Activated CD4-positive, alpha-beta memory T cell treated with anti-CD3 and anti-CD28 coated beads for 36 hours (primary cell): ENCODE measurements around the gene CHAT. TPM values are rescaled to one million over a fixed set of nuclear protein-coding genes. Genes with fewer than 3 reads are reported as not detected.
A peak's percentile ranks its signal among the peaks of the same experiment; 100 is the strongest.

Source experiments
- CTCF ChIA-PET: fragments of 350-600 bp; sonication (Branson Sonifier 250); formaldehyde crosslinking; loops from one replicate; lab custom pipeline; 2021; ENCODE audit warnings: antibody characterized with exemption, inconsistent platforms; lab: Charles Lee
- POLR2A ChIA-PET: fragments of 350-600 bp; sonication (Branson Sonifier 250); formaldehyde crosslinking; loops from one replicate; lab custom pipeline; 2021; ENCODE audit warnings: antibody characterized with exemption; lab: Charles Lee
- DNase-seq: peaks from one replicate; pipeline ENCODE4 v3.0.0-alpha.2; 2020
- H3K27ac Mint-ChIP-seq: one replicate; pipeline ENCODE4 v1.8.0; 2021; ENCODE audit warnings: mixed read lengths
- H3K27me3 Mint-ChIP-seq: one replicate; pipeline ENCODE4 v1.8.0; 2021; ENCODE audit warnings: mixed read lengths
- H3K36me3 Mint-ChIP-seq: one replicate; pipeline ENCODE4 v1.8.0; 2021; ENCODE audit warnings: mixed read lengths
- H3K4me1 Mint-ChIP-seq: one replicate; pipeline ENCODE4 v1.8.0; 2021; ENCODE audit warnings: low read depth, mixed read lengths
- H3K4me3 Mint-ChIP-seq: one replicate; pipeline ENCODE4 v1.8.0; 2021; ENCODE audit warnings: mild to moderate bottlenecking, mixed read lengths
- H3K9me3 Mint-ChIP-seq: one replicate; pipeline ENCODE4 v1.8.0; 2021; ENCODE audit warnings: mixed read lengths
- intact Hi-C: fragments of 100-400 bp; cut with micrococcal nuclease; formaldehyde crosslinking; loops from one replicate; pipeline ENCODE4 v1.15.1; 2023
- total RNA-seq, 2 experiments: library from RNA; stranded (reverse); gene quantifications; one replicate each; pipeline ENCODE4 v1.2.3, GENCODE V29; 2021

CHAT gene
- total RNA-seq, 2 experiments from 2014 or later: not detected

DNA sequence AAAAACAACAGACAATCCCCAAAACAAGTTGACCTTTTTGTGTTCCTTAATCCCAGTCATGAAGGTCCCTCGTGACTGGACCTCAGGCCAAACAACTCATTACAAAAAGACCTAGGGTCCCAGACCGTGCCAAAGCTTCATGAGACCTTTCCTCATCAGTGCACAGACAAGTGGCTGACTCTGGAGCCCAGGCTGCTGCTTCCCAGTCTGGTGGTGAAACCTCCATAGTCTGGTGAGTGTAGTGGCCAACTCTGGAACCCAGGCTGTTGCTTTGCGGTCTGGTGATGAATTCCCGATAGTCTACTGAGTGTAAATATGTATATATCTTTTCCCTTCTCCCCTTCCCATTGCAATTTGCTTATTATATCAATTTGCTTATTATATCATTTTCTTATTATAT lies 25.9 kb upstream of the CHAT start:
- no peak for DNase-seq
- intact Hi-C loops: no loop called here
- H3K4me1 Mint-ChIP-seq: no peaks in the 10 kb centered on the region
- POLR2A ChIA-PET: no interaction called here
- no peaks in the 10 kb centered on the region for H3K36me3 Mint-ChIP-seq
- CTCF ChIA-PET: no interaction called here
- no peak overlapping the region for H3K4me3 Mint-ChIP-seq
- peaks cover 25% of the 10 kb centered on the region for H3K27me3 Mint-ChIP-seq
- no peak overlapping the region for H3K27ac Mint-ChIP-seq
- peaks cover 2% of the 10 kb centered on the region for H3K9me3 Mint-ChIP-seq

DNA sequence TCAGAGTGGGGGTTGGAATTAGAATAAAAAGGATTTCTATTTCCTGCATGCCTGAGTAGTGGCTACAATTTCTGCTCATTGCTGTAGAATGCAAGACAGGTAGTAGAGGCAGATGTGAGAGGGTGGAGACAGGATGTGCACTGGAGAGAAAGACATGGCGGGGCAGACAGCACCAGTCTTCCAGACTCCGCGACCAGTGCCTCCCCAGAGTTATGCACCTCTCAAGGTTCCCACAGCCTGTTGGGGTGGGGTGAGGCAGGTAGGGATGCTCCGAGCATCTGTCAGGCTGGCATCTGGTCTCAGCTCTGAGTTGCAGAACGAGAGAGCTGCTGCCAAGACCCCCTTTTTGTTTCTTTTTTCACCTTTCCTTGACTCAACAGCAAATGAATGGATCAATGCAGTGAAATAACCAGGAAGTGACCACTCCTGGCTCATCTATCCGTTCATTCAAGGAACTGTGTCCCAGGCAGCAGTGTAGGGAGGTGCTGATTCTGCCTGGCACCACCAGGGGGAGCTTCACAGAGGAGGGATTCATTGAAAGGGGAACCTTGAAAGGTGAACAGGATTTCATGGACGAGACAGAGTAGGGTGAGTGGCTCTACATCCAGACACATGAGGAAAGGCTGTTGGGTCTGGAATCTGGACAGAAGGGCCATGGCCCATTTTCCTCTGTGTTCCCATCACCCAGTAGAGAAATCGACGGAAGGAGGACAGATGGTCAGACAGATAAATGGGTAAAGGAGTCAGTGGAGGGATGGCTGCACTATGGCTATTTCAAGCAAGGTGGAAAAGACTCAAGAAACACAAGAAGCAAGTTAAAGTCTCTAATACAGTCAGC lies 20.9 kb upstream of the CHAT start:
- intact Hi-C loops: loop anchor here (1.0 to 5.0 kb wide), 2 partner anchors 631 to 684 kb away; no protein-coding TSS in a partner anchor
- H3K9me3 Mint-ChIP-seq: peaks cover 2% of the 10 kb centered on the region
- ChIA-PET POLR2A (interaction anchor here (1.0 kb wide), 1 partner anchor 31 kb away, joined by 3 read pairs; no protein-coding TSS in a partner anchor), CTCF (interaction anchor here (0.5 to 1.9 kb wide), 11 partner anchors 11 to 936 kb away, joined by 3 to 9 read pairs (median 4); partner anchors contain the start of gene ERCC6)
- H3K27ac Mint-ChIP-seq: no peak overlapping the region
- DNase-seq: peak; percentile 63
- peaks cover 23% of the 10 kb centered on the region for H3K27me3 Mint-ChIP-seq
- H3K4me3 Mint-ChIP-seq: no peak overlapping the region
- no peaks in the 10 kb centered on the region for H3K36me3 Mint-ChIP-seq
- no peaks in the 10 kb centered on the region for H3K4me1 Mint-ChIP-seq

DNA sequence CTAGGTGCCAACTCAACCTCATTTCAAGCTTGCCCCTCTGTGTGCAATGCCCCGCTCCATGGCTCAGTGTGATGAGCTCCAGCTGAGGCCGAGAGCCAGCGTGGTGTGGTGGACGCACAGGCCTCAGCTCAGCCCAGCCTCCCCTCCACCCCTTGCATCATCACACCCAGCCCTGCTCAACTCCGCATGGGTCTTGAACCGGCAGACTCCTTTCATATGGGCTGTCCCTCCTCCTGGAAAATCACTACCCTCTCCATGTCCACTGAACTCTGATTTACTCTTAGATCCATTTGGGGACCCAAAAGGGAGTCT lies 20.3 kb upstream of the CHAT start:
- Mint-ChIP-seq H3K27me3 (peaks cover 23% of the 10 kb centered on the region), H3K9me3 (peaks cover 2% of the 10 kb centered on the region), H3K4me1 (no peaks in the 10 kb centered on the region), H3K4me3 (no peak overlapping the region), H3K27ac (no peak overlapping the region), H3K36me3 (no peaks in the 10 kb centered on the region)
- DNase-seq: no peak
- POLR2A ChIA-PET: interaction anchor here (1.0 kb wide), 1 partner anchor 32 kb away, joined by 3 read pairs; no protein-coding TSS in a partner anchor
- CTCF ChIA-PET: interaction anchor here (0.5 to 1.9 kb wide), 10 partner anchors 11 to 937 kb away, joined by 3 to 9 read pairs (median 4); partner anchors contain the start of gene ERCC6
- intact Hi-C loops: loop anchor here (1.0 to 5.0 kb wide), 2 partner anchors 631 to 684 kb away; no protein-coding TSS in a partner anchor

DNA sequence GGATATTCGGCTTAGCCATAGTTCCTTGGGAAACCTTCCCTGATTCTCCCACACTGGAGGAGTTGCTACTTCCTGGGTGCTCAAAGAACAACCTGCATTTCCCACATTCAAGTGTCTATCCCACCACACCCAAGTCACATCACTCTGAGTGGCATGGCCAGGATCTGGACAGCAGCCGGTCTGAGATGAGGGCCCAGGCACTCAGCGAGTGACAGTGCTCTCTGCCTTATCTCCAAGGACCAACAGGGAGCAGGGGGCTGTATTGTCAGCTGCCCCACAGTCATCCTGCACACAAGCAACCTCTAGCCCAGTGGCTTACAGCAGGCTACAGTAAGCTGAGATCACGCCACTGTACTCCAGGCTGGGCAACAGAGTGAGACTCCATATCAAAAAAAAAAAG lies 19.8 kb upstream of the CHAT start:
- Mint-ChIP-seq H3K4me3 (no peak overlapping the region), H3K27me3 (peaks cover 23% of the 10 kb centered on the region), H3K36me3 (no peaks in the 10 kb centered on the region), H3K9me3 (peaks cover 2% of the 10 kb centered on the region), H3K4me1 (no peaks in the 10 kb centered on the region), H3K27ac (no peak overlapping the region)
- no peak for DNase-seq
- ChIA-PET POLR2A (interaction anchor here (1.0 kb wide), 1 partner anchor 32 kb away, joined by 3 read pairs; no protein-coding TSS in a partner anchor), CTCF (interaction anchor here (0.8 to 1.9 kb wide), 11 partner anchors 12 to 937 kb away, joined by 3 to 9 read pairs (median 4); no protein-coding TSS in a partner anchor)
- intact Hi-C loops: loop anchor here (1.0 to 5.0 kb wide), 2 partner anchors 630 to 683 kb away; no protein-coding TSS in a partner anchor

DNA sequence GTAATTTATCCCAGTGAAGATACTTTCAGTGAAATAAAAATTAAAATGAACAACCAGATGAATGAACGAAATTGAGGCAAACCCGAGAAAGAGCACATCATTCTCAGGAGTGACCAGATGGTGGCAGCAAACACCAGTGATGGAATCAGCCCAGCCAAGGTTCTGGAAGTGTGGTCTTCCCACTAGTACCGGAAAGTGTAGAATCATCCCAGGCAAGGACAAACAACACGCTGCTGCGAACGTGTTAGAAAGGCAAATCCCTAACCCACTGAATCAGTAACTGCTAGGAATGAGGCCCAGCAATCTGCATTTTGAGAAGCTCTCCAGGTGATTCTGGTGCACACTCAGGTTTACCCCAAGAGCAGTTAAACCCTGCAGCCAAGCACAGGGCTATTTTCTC lies 19.2 kb upstream of the CHAT start:
- Mint-ChIP-seq H3K27me3 (peaks cover 26% of the 10 kb centered on the region), H3K9me3 (no peaks in the 10 kb centered on the region), H3K4me1 (no peaks in the 10 kb centered on the region), H3K27ac (no peak overlapping the region), H3K4me3 (no peak overlapping the region), H3K36me3 (no peaks in the 10 kb centered on the region)
- POLR2A ChIA-PET: no interaction called here
- CTCF ChIA-PET: interaction anchor here (0.6 to 2.4 kb wide), 17 partner anchors 10 to 630 kb away, joined by 3 to 9 read pairs (median 4); partner anchors contain the start of gene ERCC6
- DNase-seq: peak; percentile 40
- intact Hi-C loops: loop anchor here (5.0 kb wide), 1 partner anchor 683 kb away; no protein-coding TSS in a partner anchor

DNA sequence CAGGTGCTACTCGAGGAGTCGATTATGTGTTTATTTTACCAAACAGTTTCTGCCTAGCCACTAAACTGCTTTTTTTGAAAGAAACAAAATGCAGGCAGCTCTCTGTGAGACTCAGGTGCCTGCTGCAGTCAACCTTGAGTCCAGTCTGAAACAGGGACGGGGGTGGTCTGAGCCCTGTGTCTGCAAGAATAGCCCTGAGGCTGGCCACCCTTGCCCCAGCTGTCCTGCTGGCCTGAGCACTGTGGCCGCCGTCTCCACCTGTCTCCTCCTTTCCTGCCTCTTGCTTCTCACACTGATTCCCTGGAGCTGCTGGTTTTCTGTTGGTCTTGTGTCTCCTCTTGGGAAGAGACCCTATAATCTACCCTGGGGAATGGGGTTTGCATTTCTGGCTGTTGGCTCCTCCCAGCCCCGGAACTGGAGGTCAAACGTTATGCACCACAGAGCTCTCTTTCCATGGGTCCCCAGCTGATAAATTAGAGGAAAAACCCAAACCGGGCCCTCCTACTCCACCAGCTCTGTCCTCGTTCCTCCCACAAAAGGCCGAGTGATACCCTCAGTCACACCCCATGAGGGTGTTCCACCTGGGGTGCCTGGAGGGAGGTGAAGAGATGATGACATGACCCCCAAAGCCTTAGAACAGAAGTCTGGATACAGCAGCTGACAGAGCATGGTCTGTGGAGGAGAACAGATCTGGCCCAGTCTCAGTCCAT lies 18.7 kb upstream of the CHAT start:
- no peaks in the 10 kb centered on the region for H3K4me1 Mint-ChIP-seq
- H3K36me3 Mint-ChIP-seq: no peaks in the 10 kb centered on the region
- intact Hi-C loops: no loop called here
- H3K27ac Mint-ChIP-seq: no peak overlapping the region
- no peak overlapping the region for H3K4me3 Mint-ChIP-seq
- ChIA-PET POLR2A (no interaction called here), CTCF (interaction anchor here (0.6 to 2.4 kb wide), 15 partner anchors 10 to 630 kb away, joined by 3 to 9 read pairs (median 3); partner anchors contain the start of gene ERCC6)
- H3K9me3 Mint-ChIP-seq: no peaks in the 10 kb centered on the region
- H3K27me3 Mint-ChIP-seq: peaks cover 26% of the 10 kb centered on the region
- no peak for DNase-seq

DNA sequence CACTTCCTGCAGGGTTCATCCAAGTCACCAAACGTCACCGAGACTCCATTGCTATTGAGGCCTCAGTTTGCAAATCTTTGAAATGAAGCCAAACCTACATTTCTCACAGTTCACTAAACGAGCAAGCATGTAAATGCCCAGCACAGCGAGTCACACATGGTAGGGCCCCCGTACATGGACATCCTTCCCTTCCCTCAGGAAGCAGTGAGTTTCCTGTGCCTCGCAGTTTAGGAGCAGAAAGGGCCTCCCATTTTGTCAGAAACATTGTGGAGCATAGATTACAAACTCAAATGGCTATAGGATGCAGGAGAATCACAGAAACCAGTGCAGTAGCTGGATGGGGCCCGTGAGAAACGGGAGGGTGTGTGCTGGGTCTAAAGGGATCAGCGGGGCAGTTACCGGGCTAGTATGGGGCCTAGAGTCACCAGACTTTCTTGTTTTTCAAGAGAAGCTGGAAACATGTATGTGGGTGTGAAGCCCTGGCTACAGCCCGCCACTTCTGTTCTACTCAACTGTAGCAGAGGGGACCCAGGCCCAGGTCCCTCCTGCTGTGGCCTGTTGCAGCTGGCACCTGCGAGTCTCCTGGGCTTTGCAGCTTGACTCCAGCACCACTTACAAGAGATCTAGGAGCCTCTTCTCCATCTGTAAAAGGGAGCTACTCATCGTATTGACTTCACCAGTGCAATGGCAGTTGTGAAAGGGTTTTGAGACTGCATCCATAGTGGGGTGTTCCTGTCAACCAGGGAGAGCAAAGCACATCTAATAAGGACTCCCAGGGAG lies 17.9 kb upstream of the CHAT start:
- ChIA-PET CTCF (interaction anchor here (0.6 to 2.4 kb wide), 10 partner anchors 9 to 629 kb away, joined by 3 to 9 read pairs (median 4); no protein-coding TSS in a partner anchor), POLR2A (no interaction called here)
- intact Hi-C loops: no loop called here
- Mint-ChIP-seq H3K4me1 (no peaks in the 10 kb centered on the region), H3K4me3 (no peak overlapping the region), H3K9me3 (no peaks in the 10 kb centered on the region), H3K36me3 (no peaks in the 10 kb centered on the region), H3K27me3 (peaks cover 30% of the 10 kb centered on the region), H3K27ac (no peak overlapping the region)
- no peak for DNase-seq

DNA sequence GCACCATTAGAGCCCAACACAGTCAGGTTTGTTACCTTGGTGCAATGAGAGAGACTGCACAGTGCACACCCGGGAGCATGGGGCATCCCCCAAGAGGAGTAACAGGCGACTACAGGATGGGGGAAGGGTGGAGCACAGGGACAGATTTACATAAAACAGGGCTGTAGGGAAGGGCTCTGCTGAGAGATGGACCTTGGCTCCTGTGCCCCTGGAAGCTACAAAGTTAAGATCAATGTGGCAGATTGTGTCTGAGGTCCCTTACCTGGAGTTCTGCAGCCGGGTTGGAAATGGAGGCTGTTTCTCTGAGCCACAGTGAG lies 17.4 kb upstream of the CHAT start:
- peaks cover 32% of the 10 kb centered on the region for H3K27me3 Mint-ChIP-seq
- CTCF ChIA-PET: interaction anchor here (1.7 to 2.4 kb wide), 2 partner anchors 8 to 628 kb away, joined by 8 to 9 read pairs; no protein-coding TSS in a partner anchor
- no peaks in the 10 kb centered on the region for H3K4me1 Mint-ChIP-seq
- no peaks in the 10 kb centered on the region for H3K36me3 Mint-ChIP-seq
- DNase-seq: no peak
- no peak overlapping the region for H3K27ac Mint-ChIP-seq
- intact Hi-C loops: no loop called here
- H3K9me3 Mint-ChIP-seq: no peaks in the 10 kb centered on the region
- POLR2A ChIA-PET: no interaction called here
- H3K4me3 Mint-ChIP-seq: no peak overlapping the region

DNA sequence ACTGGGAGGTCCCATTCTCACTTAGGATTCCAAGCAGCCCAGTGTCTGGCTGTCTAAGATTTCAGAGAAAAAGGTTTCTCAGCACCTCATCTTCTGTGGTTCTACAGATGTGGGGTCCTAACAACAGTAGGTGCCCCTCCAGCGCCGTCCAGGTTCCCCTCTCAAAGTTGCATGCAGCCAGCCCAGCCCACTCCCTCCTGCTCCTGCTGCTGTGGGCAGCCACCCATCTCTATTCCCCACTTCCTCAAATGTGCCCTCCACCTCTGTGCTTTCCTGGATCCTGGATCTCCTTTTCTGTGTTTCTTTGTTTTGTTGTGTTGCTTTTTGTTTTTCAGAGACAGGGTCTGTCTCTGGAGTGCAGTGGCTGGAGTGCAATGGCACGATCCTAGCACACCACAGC lies 17.0 kb upstream of the CHAT start:
- ChIA-PET CTCF (no interaction called here), POLR2A (no interaction called here)
- Mint-ChIP-seq H3K27ac (no peak overlapping the region), H3K4me1 (no peaks in the 10 kb centered on the region), H3K4me3 (no peak overlapping the region), H3K27me3 (peaks cover 30% of the 10 kb centered on the region), H3K9me3 (no peaks in the 10 kb centered on the region), H3K36me3 (no peaks in the 10 kb centered on the region)
- no peak for DNase-seq
- intact Hi-C loops: no loop called here

DNA sequence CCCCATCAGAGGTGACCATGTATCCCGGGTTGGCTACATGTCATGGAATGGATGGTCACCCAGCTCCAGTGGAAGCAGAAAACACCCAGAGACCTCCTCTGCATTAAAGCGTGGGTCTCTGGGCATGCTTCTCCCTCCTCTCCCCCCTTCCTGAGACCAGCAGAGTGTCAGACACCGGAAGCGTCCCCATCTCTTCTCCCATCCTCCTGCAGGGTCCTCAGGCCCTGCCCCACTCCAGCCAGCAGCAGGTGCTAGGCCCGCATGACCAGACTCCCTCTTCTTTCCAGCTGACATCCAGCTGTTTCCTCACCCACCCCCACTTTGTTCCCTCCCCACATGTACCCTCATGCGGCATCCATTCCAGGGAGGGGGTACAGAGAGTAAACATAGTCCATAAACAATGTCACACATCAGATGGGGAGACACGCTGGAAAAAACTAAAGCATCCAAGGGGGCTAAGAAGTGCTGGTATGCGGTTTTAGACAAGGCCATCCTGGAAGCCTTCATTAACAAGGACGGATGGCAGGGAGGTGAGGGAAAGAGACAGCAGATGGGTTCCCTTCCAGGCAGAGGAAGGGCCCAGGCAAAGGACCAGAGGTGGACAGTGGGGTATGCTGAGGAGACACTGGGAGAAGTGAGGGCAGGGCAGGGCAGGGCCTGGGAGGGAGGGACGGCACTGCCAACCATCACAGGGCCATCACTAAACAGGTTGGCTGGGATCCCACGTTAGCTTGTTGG lies 16.2 kb upstream of the CHAT start:
- POLR2A ChIA-PET: no interaction called here
- Mint-ChIP-seq H3K27me3 (peaks cover 34% of the 10 kb centered on the region), H3K27ac (no peak overlapping the region), H3K4me3 (no peak overlapping the region), H3K36me3 (no peaks in the 10 kb centered on the region), H3K4me1 (no peaks in the 10 kb centered on the region), H3K9me3 (no peaks in the 10 kb centered on the region)
- no peak for DNase-seq
- CTCF ChIA-PET: no interaction called here
- intact Hi-C loops: no loop called here
